Testis (tissue), 3 donors: ENCODE results near the gene OR51B4. TPM values are rescaled to one million over a fixed set of nuclear protein-coding genes. Genes with fewer than 3 reads are reported as not detected.

ENCODE experiments used
- DNase-seq: peaks from one replicate; pipeline ENCODE4 v3.0.0-alpha.2; 2019
- H3K27ac ChIP-seq, 2 donors: fragments of 200-600 bp; sonication (generic); one replicate each; pipeline ENCODE4 v1.5.1; 2019
- H3K27me3 ChIP-seq: fragments of 200-600 bp; sonication (generic); one replicate; pipeline ENCODE4 v1.5.1; 2019
- H3K36me3 ChIP-seq: fragments of 200-600 bp; sonication (generic); one replicate; pipeline ENCODE4 v1.5.1; 2017; ENCODE audit warnings: low read depth; ENCODE audit errors: missing control alignments
- H3K4me1 ChIP-seq: fragments of 200-600 bp; sonication (generic); one replicate; pipeline ENCODE4 v1.5.1; 2019
- H3K4me3 ChIP-seq, 2 donors: fragments of 200-600 bp; sonication (generic); one replicate each; pipeline ENCODE4 v1.5.1; 2017 to 2019
- H3K9me3 ChIP-seq: fragments of 200-600 bp; sonication (generic); one replicate; pipeline ENCODE4 v1.5.1; 2017
- CTCF ChIP-seq, 3 experiments: fragments of 450-650 bp in 2 of 3; fragments of 200-600 bp in 1 of 3; sonication (generic) in 1 of 3; IDR thresholded peaks; one replicate each; pipeline ENCODE4 v1.5.1; 2016 to 2019; ENCODE audit warnings: antibody characterized with exemption in 3 of 3, mild to moderate bottlenecking in 2 of 3, moderate library complexity in 1 of 3
- POLR2A ChIP-seq: fragments of 450-650 bp; IDR thresholded peaks from one replicate; pipeline ENCODE4 v1.6.1; 2017; ENCODE audit warnings: antibody characterized with exemption, mild to moderate bottlenecking, moderate library complexity
- WGBS, 2 donors: methylation state at CpG; one replicate each; pipeline ENCODE4 v1.1.5; 2018; 5-methylcytosine and 5-hydroxymethylcytosine counted together
- intact Hi-C: fragments of 100-400 bp; cut with DNase I; formaldehyde crosslinking; loops from one replicate; pipeline ENCODE4 v1.15.1; 2023; ENCODE audit warnings: low total_unique reads
- polyA plus RNA-seq: library from polyadenylated mRNA; stranded (reverse); fragments of 350-450 nt; fragmentation: Illumina TruSeq; extraction: RNeasy Lipid Tissue Mini Kit (QIAGEN cat#74804); gene quantifications from one replicate; pipeline ENCODE4 v1.2.3, GENCODE V29; 2014; ENCODE audit warnings: low read depth, low replicate concordance; ENCODE audit not compliant: insufficient read depth
- total RNA-seq, 2 donors: library from RNA; depleted of rRNA; stranded (reverse); fragments of >200 nt; gene quantifications; one replicate each; pipeline ENCODE4 v1.2.3, GENCODE V29; 2016

OR51B4 gene
- total and polyA plus RNA-seq, 3 donors from 2014 or later, result 0.74 TPM; not detected in 2

GRCh38 chr11:5276697-5277096 lies 25.0 kb downstream of the OR51B4 start:
- WGBS, 2 donors, result 89 to 94% methylated on average over 2 of the region's 2 CpGs
- H3K36me3 ChIP-seq, result no peaks in the 10 kb centered on the region
- no peaks in the 10 kb centered on the region for H3K9me3 ChIP-seq
- H3K27me3 ChIP-seq, result no peaks in the 10 kb centered on the region
- DNase-seq, result no peak
- intact Hi-C loops, result no loop called here
- H3K27ac ChIP-seq, result no peak overlapping the region
- no peak overlapping the region for H3K4me3 ChIP-seq
- TF ChIP-seq CTCF (IDR thresholded peaks at IDR 0.05), result no peak
- no peak for TF ChIP-seq POLR2A
- H3K4me1 ChIP-seq, result no peaks in the 10 kb centered on the region

GRCh38 chr11:5275369-5276110 lies 26.2 kb downstream of the OR51B4 start:
- 71 to 80% methylated on average over 6 of the region's 6 CpGs for WGBS, 2 donors
- Histone ChIP-seq H3K9me3 (no peaks in the 10 kb centered on the region), H3K36me3 (no peaks in the 10 kb centered on the region), H3K4me1 (no peaks in the 10 kb centered on the region), H3K27ac (no peak overlapping the region), H3K27me3 (no peaks in the 10 kb centered on the region), H3K4me3 (no peak overlapping the region)
- intact Hi-C loops, result no loop called here
- TF ChIP-seq CTCF (IDR thresholded peaks at IDR 0.05) (no peak), POLR2A (no peak)
- DNase-seq, result no peak

- WGBS, 2 donors, result 67 to 81% methylated on average over 5 of the region's 5 CpGs
- Histone ChIP-seq H3K27me3 (no peaks in the 10 kb centered on the region), H3K4me1 (no peaks in the 10 kb centered on the region), H3K9me3 (no peaks in the 10 kb centered on the region), H3K36me3 (no peaks in the 10 kb centered on the region), H3K4me3 (no peak overlapping the region), H3K27ac (no peak overlapping the region)
- intact Hi-C loops, result no loop called here
- no peak for TF ChIP-seq POLR2A
- no peak for DNase-seq
Measured at GRCh38 chr11:5274395-5274794, 27.4 kb downstream of the OR51B4 start.

GRCh38 chr11:5272395-5273017 lies 29.2 kb downstream of the OR51B4 start:
- Histone ChIP-seq H3K27ac (no peak overlapping the region), H3K27me3 (no peaks in the 10 kb centered on the region), H3K4me1 (no peaks in the 10 kb centered on the region), H3K4me3 (no peak overlapping the region), H3K9me3 (no peaks in the 10 kb centered on the region), H3K36me3 (no peaks in the 10 kb centered on the region)
- 71 to 80% methylated on average over 4 of the region's 4 CpGs for WGBS, 2 donors
- intact Hi-C loops, result no loop called here
- DNase-seq, result no peak
- TF ChIP-seq CTCF (IDR thresholded peaks at IDR 0.05) (no peak), POLR2A (no peak)

GRCh38 chr11:5269715-5270147 lies 32.0 kb downstream of the OR51B4 start, which contains the start of gene HBE1:
HBE1 (minus strand) TSS chr11:5269945; CDS start chr11:5269890, 55 bp downstream.
- DNase-seq, result no peak
- 51 to 74% methylated on average over 4 of the region's 4 CpGs for WGBS, 2 donors
- H3K9me3 ChIP-seq, result no peaks in the 10 kb centered on the region
- no peaks in the 10 kb centered on the region for H3K36me3 ChIP-seq
- no peak within 1 kb of the TSS for H3K4me3 ChIP-seq
- intact Hi-C loops, result no loop called here
- no peaks in the 10 kb centered on the region for H3K4me1 ChIP-seq
- no peak within 1 kb of the TSS for H3K27ac ChIP-seq
- H3K27me3 ChIP-seq, result no peaks in the 10 kb centered on the region
- TF ChIP-seq CTCF (IDR thresholded peaks at IDR 0.05), result no peak
- TF ChIP-seq POLR2A, result no peak
